H1 (cell line): ENCODE measurements around the gene VAMP3. TPM values are rescaled to one million over a fixed set of nuclear protein-coding genes. Genes with fewer than 3 reads are reported as not detected.

Source experiments
- CTCF ChIA-PET: fragments of 300-600 bp; sonication (Branson Sonifier 250); formaldehyde crosslinking; loops from one replicate; lab custom pipeline; 2021; ENCODE audit not compliant: partially characterized antibody; lab: Charles Lee
- POLR2A ChIA-PET: fragments of 300-600 bp; sonication (Branson Sonifier 250); formaldehyde crosslinking; loops from one replicate; lab custom pipeline; 2021; ENCODE audit warnings: inconsistent platforms; ENCODE audit not compliant: partially characterized antibody; lab: Charles Lee
- DNase-seq, 2 experiments: peaks; one replicate each; pipeline versions ENCODE4 v3.0.0 to v3.0.0-alpha.2; 2010 to 2022; ENCODE audit warnings: low spot score in 2 of 2, low read depth in 1 of 2, mixed read lengths in 1 of 2
- FAIRE-seq: peaks from 2 replicates; lab custom pipeline; 2011; peaks lifted over from hg19 to GRCh38; lab: Jason Lieb, UNC
- H2AFZ ChIP-seq: 2 replicates; pipeline ENCODE4 v1.8.1; 2012; ENCODE audit warnings: low read length, inconsistent platforms
- H2AK5ac ChIP-seq: 2 replicates; pipeline ENCODE4 v1.6.1; 2013; ENCODE audit warnings: low read depth, low read length
- H2BK120ac ChIP-seq: replicated peaks from 2 replicates; pipeline ENCODE3; 2013; ENCODE audit warnings: low read depth, low read length, inconsistent platforms
- H2BK12ac ChIP-seq: 2 replicates; pipeline ENCODE4 v1.6.1; 2013; ENCODE audit warnings: low read depth, low read length
- H2BK15ac ChIP-seq: 2 replicates; pipeline ENCODE4 v1.6.1; 2013; ENCODE audit warnings: low read length
- H2BK20ac ChIP-seq: 2 replicates; pipeline ENCODE4 v1.6.1; 2013; ENCODE audit warnings: low read length
- H2BK5ac ChIP-seq: 2 replicates; pipeline ENCODE4 v1.6.1; 2013; ENCODE audit warnings: low read depth, low read length
- H3K14ac ChIP-seq: 2 replicates; pipeline ENCODE4 v1.6.1; 2013; ENCODE audit warnings: inconsistent platforms; ENCODE audit not compliant: insufficient read length
- H3K18ac ChIP-seq: 2 replicates; pipeline ENCODE4 v1.6.1; 2013; ENCODE audit warnings: low read length; ENCODE audit errors: extremely low read depth
- H3K23ac ChIP-seq: 2 replicates; pipeline ENCODE4 v1.6.1; 2013; ENCODE audit warnings: inconsistent platforms; ENCODE audit not compliant: insufficient read length
- H3K23me2 ChIP-seq: 2 replicates; pipeline ENCODE4 v1.6.1; 2013; ENCODE audit warnings: low read depth, low read length
- H3K27ac ChIP-seq: 2 replicates; pipeline ENCODE4 v1.6.1; 2011; ENCODE audit warnings: low read depth, low read length, inconsistent platforms
- H3K27me3 ChIP-seq, 4 experiments: replicated peaks in 1 of 4; 1 replicate in 1 of 4; 2 replicates in 3 of 4; pipeline versions ENCODE4 v1.6.1 to v1.8.1; 2011 to 2013; ENCODE audit warnings: low read length in 3 of 4, mild to moderate bottlenecking in 3 of 4, inconsistent platforms in 2 of 4, mixed read lengths in 2 of 4, moderate library complexity in 1 of 4; ENCODE audit not compliant: control insufficient read depth in 3 of 4, insufficient read depth in 3 of 4; ENCODE audit errors: extremely low read depth in 1 of 4
- H3K36me3 ChIP-seq, 4 experiments: 2 replicates each; pipeline versions ENCODE4 v1.6.1 to v1.8.1; 2011 to 2013; ENCODE audit warnings: mild to moderate bottlenecking in 4 of 4, low read length in 3 of 4, moderate library complexity in 2 of 4, control low read depth in 1 of 4, inconsistent platforms in 1 of 4; ENCODE audit not compliant: insufficient read depth in 4 of 4, control insufficient read depth in 2 of 4
- H3K4ac ChIP-seq: replicated peaks from 2 replicates; pipeline ENCODE3; 2013; ENCODE audit warnings: low read length, low read depth, mixed read lengths, inconsistent platforms; ENCODE audit not compliant: insufficient read length
- H3K4me1 ChIP-seq, 4 experiments: replicated peaks in 1 of 4; 1 replicate in 1 of 4; 2 replicates in 3 of 4; pipeline versions ENCODE4 v1.6.1 to v1.8.1; 2011 to 2013; ENCODE audit warnings: low read length in 3 of 4, inconsistent platforms in 2 of 4, mixed read lengths in 1 of 4; ENCODE audit not compliant: insufficient read depth in 4 of 4, control insufficient read depth in 3 of 4
- H3K4me2 ChIP-seq, 2 experiments: 2 replicates each; pipeline versions ENCODE4 v1.6.1 to v1.8.1; 2011 to 2013; ENCODE audit warnings: low read depth in 2 of 2, low read length in 2 of 2, control low read depth in 1 of 2, inconsistent platforms in 1 of 2, mild to moderate bottlenecking in 1 of 2; ENCODE audit not compliant: insufficient read depth in 1 of 2
- H3K4me3 ChIP-seq, 4 experiments: fragments of 200-600, 300-600 bp in 1 of 4; sonication (generic), shearing (Covaris generic), sonication (Bioruptor Twin) in 1 of 4; 2 replicates each; pipeline versions ENCODE4 v1.5.1 to v1.8.1; 2011 to 2016; ENCODE audit warnings: low read length in 4 of 4, low read depth in 3 of 4, control low read depth in 2 of 4, inconsistent platforms in 2 of 4, mild to moderate bottlenecking in 2 of 4, mixed read lengths in 1 of 4, moderate library complexity in 1 of 4; ENCODE audit not compliant: insufficient read depth in 2 of 4; ENCODE audit errors: extremely low read depth in 1 of 4
- H3K56ac ChIP-seq: replicated peaks from 2 replicates; pipeline ENCODE3; 2013; ENCODE audit warnings: low read depth, mild to moderate bottlenecking, mixed read lengths, low read length, inconsistent platforms; ENCODE audit not compliant: insufficient read length
- H3K79me1 ChIP-seq: 2 replicates; pipeline ENCODE4 v1.6.1; 2013; ENCODE audit warnings: low read depth, low read length, control low read depth
- H3K79me2 ChIP-seq, 2 experiments: 2 replicates each; pipeline versions ENCODE4 v1.6.1 to v1.8.1; 2012 to 2013; ENCODE audit warnings: low read length in 2 of 2, mild to moderate bottlenecking in 2 of 2, inconsistent platforms in 1 of 2; ENCODE audit not compliant: insufficient read depth in 2 of 2, control insufficient read depth in 1 of 2
- H3K9ac ChIP-seq, 4 experiments: replicated peaks in 1 of 4; 1 replicate in 1 of 4; 2 replicates in 3 of 4; pipeline versions ENCODE4 v1.6.1 to v1.8.1; 2011 to 2013; ENCODE audit warnings: low read depth in 3 of 4, low read length in 3 of 4, control low read depth in 2 of 4, mild to moderate bottlenecking in 2 of 4, moderate library complexity in 2 of 4, inconsistent platforms in 1 of 4; ENCODE audit errors: extremely low read depth in 1 of 4
- H3K9me3 ChIP-seq, 2 experiments: 2 replicates each; pipeline versions ENCODE4 v1.6.1 to v1.8.1; 2012 to 2013; ENCODE audit warnings: mild to moderate bottlenecking in 2 of 2, moderate library complexity in 2 of 2, control low read depth in 1 of 2, inconsistent platforms in 1 of 2, low read depth in 1 of 2, low read length in 1 of 2, mixed read lengths in 1 of 2; ENCODE audit not compliant: insufficient read depth in 2 of 2
- H4K20me1 ChIP-seq, 2 experiments: replicated peaks in 1 of 2; 2 replicates each; pipeline versions ENCODE3 to v1.8.1; 2011 to 2013; ENCODE audit warnings: inconsistent platforms in 2 of 2, low read length in 2 of 2, mild to moderate bottlenecking in 1 of 2; ENCODE audit not compliant: insufficient read depth in 2 of 2, control insufficient read depth in 1 of 2
- H4K5ac ChIP-seq: 2 replicates; pipeline ENCODE4 v1.6.1; 2013; ENCODE audit warnings: low read length, low read depth, mixed read lengths, inconsistent platforms; ENCODE audit not compliant: insufficient read length
- H4K8ac ChIP-seq: 2 replicates; pipeline ENCODE4 v1.8.0; 2013; ENCODE audit warnings: mild to moderate bottlenecking, moderate library complexity, low read length, inconsistent platforms; ENCODE audit not compliant: insufficient read depth; ENCODE audit errors: extremely low read depth
- H4K91ac ChIP-seq: replicated peaks from 2 replicates; pipeline ENCODE3; 2013; ENCODE audit warnings: low read length, mixed read lengths, inconsistent platforms; ENCODE audit not compliant: insufficient read length
- BACH1 ChIP-seq: IDR thresholded peaks from 2 replicates; pipeline ENCODE4 v1.6.1; 2012; ENCODE audit warnings: low read length, improper control_type of control experiment
- GABPA ChIP-seq: IDR thresholded peaks from 2 replicates; pipeline ENCODE4 v1.6.1; 2011; ENCODE audit warnings: mild to moderate bottlenecking, low read length, moderate library complexity, borderline replicate concordance; ENCODE audit not compliant: insufficient read depth
- MAX ChIP-seq: IDR thresholded peaks from 2 replicates; pipeline ENCODE4 v1.6.1; 2012; ENCODE audit warnings: inconsistent platforms
- RAD21 ChIP-seq, 2 experiments: IDR thresholded peaks in 1 of 2; conservative IDR thresholded peaks in 1 of 2; 2 replicates each; pipeline ENCODE4 v1.6.1; 2011; ENCODE audit warnings: low read depth in 2 of 2, low read length in 2 of 2, improper control_type of control experiment in 1 of 2, inconsistent platforms in 1 of 2, mild to moderate bottlenecking in 1 of 2, moderate library complexity in 1 of 2
- TBP ChIP-seq: IDR thresholded peaks from 2 replicates; pipeline ENCODE4 v1.6.1; 2011; ENCODE audit warnings: low read depth, low read length, improper control_type of control experiment
- TCF12 ChIP-seq: IDR thresholded peaks from 2 replicates; pipeline ENCODE4 v1.6.1; 2011; ENCODE audit warnings: low read depth, mild to moderate bottlenecking, low read length
- ZNF274 ChIP-seq: IDR thresholded peaks from 2 replicates; pipeline ENCODE4 v1.7.0; 2012; ENCODE audit warnings: low read length, borderline replicate concordance; ENCODE audit errors: extremely low read depth
- WGBS, 2 experiments: shearing (Covaris generic) in 1 of 2; methylation state at CpG; one replicate each; pipeline versions ENCODE4 v1.1.6 to v1.1.7; 2013 to 2015; ENCODE audit warnings: low lambda C conversion rate in 2 of 2, mixed read lengths in 2 of 2, inconsistent platforms in 1 of 2, low coverage in 1 of 2, missing lambda C conversion rate in 1 of 2; ENCODE audit not compliant: insufficient replicate concordance in 2 of 2, insufficient coverage in 1 of 2, insufficient read length in 1 of 2; ENCODE audit errors: extremely low coverage in 1 of 2, missing lambda C conversion rate in 1 of 2; 5-methylcytosine and 5-hydroxymethylcytosine counted together
- polyA plus RNA-seq, 7 experiments: library from polyadenylated mRNA; depleted of rRNA in 3 of 7; stranded (reverse) in 5 of 7; unstranded in 2 of 7; fragments of >200 nt in 5 of 7; fragments of 200-250 nt in 2 of 7; gene quantifications; 1 replicate in 5 of 7; 2 replicates in 1 of 7; 4 replicates in 1 of 7; pipeline versions ENCODE4 v1.2.1 to v1.2.3, GENCODE V29; 2011 to 2013; ENCODE audit warnings: missing spikeins in 2 of 7, mixed read lengths in 2 of 7
- total RNA-seq: library from RNA; stranded (reverse); fragmentation: NEBNext Ultra II Directional; extraction: Animal tissue kit (Norgen Biotek cat#: 25700); gene quantifications from 2 replicates; pipeline ENCODE4 v1.2.1, GENCODE V29; 2021
- TF ChIP-seq, protein P1 (sequence below): IDR thresholded peaks from 2 replicates; pipeline ENCODE4 v1.6.1; 2012; ENCODE audit warnings: inconsistent platforms

VAMP3 gene
- total and polyA plus RNA-seq, 2 of the 8 experiments (the other 6 are each of a cell fraction or from before 2014, with no cell fraction given): 27.9 to 36.7 TPM

DNA sequence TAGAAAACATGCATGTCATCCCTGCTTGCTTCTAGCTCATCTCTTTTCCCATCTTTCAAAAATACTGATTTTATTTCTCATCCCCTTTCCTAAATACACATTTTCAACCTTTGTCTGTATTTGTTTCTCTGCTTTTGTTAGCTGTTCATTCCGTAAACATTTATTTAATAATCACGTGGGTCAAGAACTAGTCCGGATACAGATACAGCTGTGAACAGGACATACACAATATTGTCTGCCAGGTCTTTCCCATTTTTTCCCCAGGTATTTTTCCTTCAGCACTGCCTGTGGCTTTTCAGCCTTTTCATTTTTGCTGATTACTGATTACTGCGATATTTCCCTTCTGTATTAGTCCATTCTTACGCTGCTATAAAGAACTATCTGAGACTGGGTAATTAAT lies 18.7 kb downstream of the VAMP3 start:
- Histone ChIP-seq H2BK20ac (no peak overlapping the region), H2BK120ac (no peak overlapping the region), H3K4ac (no peak overlapping the region), H4K91ac (no peak overlapping the region), H3K9ac (no peak overlapping the region), H2AK5ac (no peak overlapping the region), H3K14ac (no peak overlapping the region), H3K23me2 (no peaks in the 10 kb centered on the region), H3K79me2 (no peaks in the 10 kb centered on the region), H3K27me3 (peaks cover 0 to 3% (median 2%) of the 10 kb centered on the region in 4 experiments; a peak in 5 of 7 replicates), H2BK5ac (no peak overlapping the region), H2BK12ac (no peak overlapping the region), H2BK15ac (no peak overlapping the region), H4K20me1 (no peaks in the 10 kb centered on the region), H3K56ac (no peak overlapping the region), H3K36me3 (peaks cover 3 to 74% (median 28%) of the 10 kb centered on the region in 4 experiments; a peak in 6 of 8 replicates), H3K4me2 (no peak overlapping the region), H3K4me1 (peaks cover 0 to 2% (median 0%) of the 10 kb centered on the region in 4 experiments; a peak in 2 of 7 replicates), H3K9me3 (peaks cover 25 to 26% of the 10 kb centered on the region in 2 experiments), H3K18ac (no peak overlapping the region), H4K8ac (no peak overlapping the region), H3K27ac (no peak overlapping the region), H2AFZ (no peak overlapping the region), H3K23ac (no peak overlapping the region), H4K5ac (no peak overlapping the region), H3K4me3 (no peak overlapping the region), H3K79me1 (no peaks in the 10 kb centered on the region)
- no peak for TF ChIP-seq GABPA
- TF ChIP-seq RAD21 (IDR thresholded peaks at IDR 0.05 in 1 of 2, conservative IDR thresholded peaks at IDR 0.05 in 1 of 2; ENCODE audit: low read depth in 2 of 2, low read length in 2 of 2): no peak
- TF ChIP-seq BACH1: no peak
- no peak for TF ChIP-seq TBP
- TF ChIP-seq, protein P1, sequence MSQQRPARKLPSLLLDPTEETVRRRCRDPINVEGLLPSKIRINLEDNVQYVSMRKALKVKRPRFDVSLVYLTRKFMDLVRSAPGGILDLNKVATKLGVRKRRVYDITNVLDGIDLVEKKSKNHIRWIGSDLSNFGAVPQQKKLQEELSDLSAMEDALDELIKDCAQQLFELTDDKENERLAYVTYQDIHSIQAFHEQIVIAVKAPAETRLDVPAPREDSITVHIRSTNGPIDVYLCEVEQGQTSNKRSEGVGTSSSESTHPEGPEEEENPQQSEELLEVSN: no peak
- TF ChIP-seq ZNF274: no peak
- TF ChIP-seq MAX: no peak
- TF ChIP-seq TCF12: no peak
- 64% methylated on average over 5 of the region's 5 CpGs; no CpG with 5 or more reads in 1 of the 2 experiments for WGBS, 2 experiments
- FAIRE-seq (no peak), DNase-seq (no peak)
- POLR2A ChIA-PET: interaction anchor here (1.2 to 1.3 kb wide), 2 partner anchors 10 to 18 kb away, joined by 3 to 5 read pairs; partner anchors contain the start of gene VAMP3
- CTCF ChIA-PET: interaction anchor here (1.3 to 1.6 kb wide), 3 partner anchors 23 to 186 kb away, joined by 3 to 4 read pairs (median 4); no protein-coding TSS in a partner anchor
